GM23338 (cell line): ENCODE data around the gene MAP3K13.

Source experiments
- CREB1 ChIP-seq: fragments of 250-450 bp; sonication (Bioruptor Pico); IDR thresholded peaks from 2 replicates; pipeline ENCODE4 v1.5.0; 2020; ENCODE audit warnings: low read depth, mild to moderate bottlenecking, moderate library complexity
- EZH2 ChIP-seq: fragments of 200-600 bp; sonication (generic); IDR thresholded peaks from one replicate; pipeline ENCODE4 v1.8.0; 2017; ENCODE audit warnings: antibody characterized with exemption, mild to moderate bottlenecking, low read depth; ENCODE audit not compliant: unreplicated experiment
- EZH2phosphoT487 ChIP-seq: fragments of 200-600 bp; sonication (generic); IDR thresholded peaks from one replicate; pipeline ENCODE4 v1.8.1; 2018; ENCODE audit warnings: antibody characterized with exemption; ENCODE audit not compliant: unreplicated experiment
- JUNB ChIP-seq: IDR thresholded peaks from one replicate; pipeline ENCODE4 v1.6.1; 2016; ENCODE audit warnings: antibody characterized with exemption; ENCODE audit not compliant: unreplicated experiment
- NANOG ChIP-seq: IDR thresholded peaks from 2 replicates; pipeline ENCODE4 v1.6.1; 2016; ENCODE audit warnings: antibody characterized with exemption, borderline replicate concordance
- POLR2AphosphoS5 ChIP-seq: IDR thresholded peaks from 2 replicates; pipeline ENCODE4 v1.6.1; 2016; ENCODE audit warnings: antibody characterized with exemption, low read depth
- REST ChIP-seq: IDR thresholded peaks from one replicate; pipeline ENCODE4 v1.6.1; 2018; ENCODE audit warnings: antibody characterized with exemption; ENCODE audit not compliant: unreplicated experiment
- STAT1 ChIP-seq: IDR thresholded peaks from one replicate; pipeline ENCODE4 v1.6.1; 2016; ENCODE audit warnings: antibody characterized with exemption; ENCODE audit not compliant: unreplicated experiment
- ZNF114 ChIP-seq: fragments of 250-450 bp; sonication (Bioruptor Pico); IDR thresholded peaks from 2 replicates; pipeline ENCODE4 v1.5.0; 2020; ENCODE audit warnings: mild to moderate bottlenecking, moderate library complexity
- TF ChIP-seq, protein P1 (sequence below): fragments of 250-450 bp; sonication (Bioruptor Pico); IDR thresholded peaks from 2 replicates; pipeline ENCODE4 v1.5.0; 2020; ENCODE audit warnings: mild to moderate bottlenecking, moderate library complexity
- TF ChIP-seq, protein P2 (sequence below), 2 experiments: fragments of 200-600 bp in 1 of 2; sonication (generic) in 1 of 2; conservative IDR thresholded peaks; 2 replicates each; pipeline versions ENCODE4 v1.5.1 to v1.6.1; 2016 to 2017; ENCODE audit warnings: antibody characterized with exemption in 2 of 2, low read depth in 2 of 2, mild to moderate bottlenecking in 2 of 2, moderate library complexity in 1 of 2
- TF ChIP-seq, protein P3 (sequence below): IDR thresholded peaks from 2 replicates; pipeline ENCODE4 v1.6.1; 2016; ENCODE audit warnings: antibody characterized with exemption

DNA sequence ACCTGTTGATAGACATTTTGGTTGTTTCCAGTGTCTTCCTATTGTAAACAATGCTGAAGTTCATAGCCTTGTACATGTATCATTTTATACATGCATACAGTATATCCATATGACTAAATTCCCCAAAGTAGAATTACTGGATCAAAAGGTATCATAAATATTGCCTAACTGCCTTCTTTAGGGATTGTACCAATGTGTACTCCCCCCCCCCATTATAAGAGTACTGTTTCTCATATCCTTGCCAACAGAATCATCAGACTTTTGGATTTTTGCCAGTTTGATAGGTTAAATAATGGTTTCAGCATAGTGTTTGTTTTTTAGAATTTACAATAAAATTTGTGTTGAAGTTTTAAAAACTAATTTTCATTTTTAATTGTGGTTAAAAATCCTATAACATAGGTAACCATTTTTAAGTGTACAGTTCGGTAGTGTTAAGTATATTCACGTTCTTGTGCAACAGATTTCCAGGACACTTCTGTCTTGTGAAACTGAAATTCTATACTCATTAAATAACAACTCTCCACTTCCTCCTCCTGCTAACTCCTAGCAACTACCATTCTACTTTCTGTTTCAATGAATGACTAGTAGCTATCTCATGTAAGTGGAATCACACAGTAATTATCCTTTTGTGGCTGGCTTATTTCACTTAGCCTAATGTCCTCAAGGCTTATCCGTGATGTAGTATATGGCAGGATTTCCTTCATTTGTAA is 30.8 kb upstream of the MAP3K13 start:
- TF ChIP-seq POLR2AphosphoS5 (no peak), EZH2 (no peak), CREB1 (CRISPR knock-in tag) (no peak), JUNB (no peak), REST (no peak), EZH2phosphoT487 (no peak), NANOG (no peak), ZNF114 (CRISPR knock-in tag) (no peak), STAT1 (no peak)
- TF ChIP-seq, protein P1, sequence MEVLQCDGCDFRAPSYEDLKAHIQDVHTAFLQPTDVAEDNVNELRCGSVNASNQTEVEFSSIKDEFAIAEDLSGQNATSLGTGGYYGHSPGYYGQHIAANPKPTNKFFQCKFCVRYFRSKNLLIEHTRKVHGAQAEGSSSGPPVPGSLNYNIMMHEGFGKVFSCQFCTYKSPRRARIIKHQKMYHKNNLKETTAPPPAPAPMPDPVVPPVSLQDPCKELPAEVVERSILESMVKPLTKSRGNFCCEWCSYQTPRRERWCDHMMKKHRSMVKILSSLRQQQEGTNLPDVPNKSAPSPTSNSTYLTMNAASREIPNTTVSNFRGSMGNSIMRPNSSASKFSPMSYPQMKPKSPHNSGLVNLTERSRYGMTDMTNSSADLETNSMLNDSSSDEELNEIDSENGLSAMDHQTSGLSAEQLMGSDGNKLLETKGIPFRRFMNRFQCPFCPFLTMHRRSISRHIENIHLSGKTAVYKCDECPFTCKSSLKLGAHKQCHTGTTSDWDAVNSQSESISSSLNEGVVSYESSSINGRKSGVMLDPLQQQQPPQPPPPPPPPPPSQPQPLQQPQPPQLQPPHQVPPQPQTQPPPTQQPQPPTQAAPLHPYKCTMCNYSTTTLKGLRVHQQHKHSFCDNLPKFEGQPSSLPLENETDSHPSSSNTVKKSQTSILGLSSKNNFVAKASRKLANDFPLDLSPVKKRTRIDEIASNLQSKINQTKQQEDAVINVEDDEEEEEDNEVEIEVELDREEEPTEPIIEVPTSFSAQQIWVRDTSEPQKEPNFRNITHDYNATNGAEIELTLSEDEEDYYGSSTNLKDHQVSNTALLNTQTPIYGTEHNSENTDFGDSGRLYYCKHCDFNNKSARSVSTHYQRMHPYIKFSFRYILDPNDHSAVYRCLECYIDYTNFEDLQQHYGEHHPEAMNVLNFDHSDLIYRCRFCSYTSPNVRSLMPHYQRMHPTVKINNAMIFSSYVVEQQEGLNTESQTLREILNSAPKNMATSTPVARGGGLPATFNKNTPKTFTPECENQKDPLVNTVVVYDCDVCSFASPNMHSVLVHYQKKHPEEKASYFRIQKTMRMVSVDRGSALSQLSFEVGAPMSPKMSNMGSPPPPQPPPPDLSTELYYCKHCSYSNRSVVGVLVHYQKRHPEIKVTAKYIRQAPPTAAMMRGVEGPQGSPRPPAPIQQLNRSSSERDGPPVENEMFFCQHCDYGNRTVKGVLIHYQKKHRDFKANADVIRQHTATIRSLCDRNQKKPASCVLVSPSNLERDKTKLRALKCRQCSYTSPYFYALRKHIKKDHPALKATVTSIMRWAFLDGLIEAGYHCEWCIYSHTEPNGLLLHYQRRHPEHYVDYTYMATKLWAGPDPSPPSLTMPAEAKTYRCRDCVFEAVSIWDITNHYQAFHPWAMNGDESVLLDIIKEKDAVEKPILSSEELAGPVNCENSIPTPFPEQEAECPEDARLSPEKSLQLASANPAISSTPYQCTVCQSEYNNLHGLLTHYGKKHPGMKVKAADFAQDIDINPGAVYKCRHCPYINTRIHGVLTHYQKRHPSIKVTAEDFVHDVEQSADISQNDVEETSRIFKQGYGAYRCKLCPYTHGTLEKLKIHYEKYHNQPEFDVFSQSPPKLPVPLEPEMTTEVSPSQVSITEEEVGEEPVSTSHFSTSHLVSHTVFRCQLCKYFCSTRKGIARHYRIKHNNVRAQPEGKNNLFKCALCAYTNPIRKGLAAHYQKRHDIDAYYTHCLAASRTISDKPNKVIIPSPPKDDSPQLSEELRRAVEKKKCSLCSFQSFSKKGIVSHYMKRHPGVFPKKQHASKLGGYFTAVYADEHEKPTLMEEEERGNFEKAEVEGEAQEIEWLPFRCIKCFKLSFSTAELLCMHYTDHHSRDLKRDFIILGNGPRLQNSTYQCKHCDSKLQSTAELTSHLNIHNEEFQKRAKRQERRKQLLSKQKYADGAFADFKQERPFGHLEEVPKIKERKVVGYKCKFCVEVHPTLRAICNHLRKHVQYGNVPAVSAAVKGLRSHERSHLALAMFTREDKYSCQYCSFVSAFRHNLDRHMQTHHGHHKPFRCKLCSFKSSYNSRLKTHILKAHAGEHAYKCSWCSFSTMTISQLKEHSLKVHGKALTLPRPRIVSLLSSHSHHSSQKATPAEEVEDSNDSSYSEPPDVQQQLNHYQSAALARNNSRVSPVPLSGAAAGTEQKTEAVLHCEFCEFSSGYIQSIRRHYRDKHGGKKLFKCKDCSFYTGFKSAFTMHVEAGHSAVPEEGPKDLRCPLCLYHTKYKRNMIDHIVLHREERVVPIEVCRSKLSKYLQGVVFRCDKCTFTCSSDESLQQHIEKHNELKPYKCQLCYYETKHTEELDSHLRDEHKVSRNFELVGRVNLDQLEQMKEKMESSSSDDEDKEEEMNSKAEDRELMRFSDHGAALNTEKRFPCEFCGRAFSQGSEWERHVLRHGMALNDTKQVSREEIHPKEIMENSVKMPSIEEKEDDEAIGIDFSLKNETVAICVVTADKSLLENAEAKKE, result no peak
- TF ChIP-seq, protein P2, sequence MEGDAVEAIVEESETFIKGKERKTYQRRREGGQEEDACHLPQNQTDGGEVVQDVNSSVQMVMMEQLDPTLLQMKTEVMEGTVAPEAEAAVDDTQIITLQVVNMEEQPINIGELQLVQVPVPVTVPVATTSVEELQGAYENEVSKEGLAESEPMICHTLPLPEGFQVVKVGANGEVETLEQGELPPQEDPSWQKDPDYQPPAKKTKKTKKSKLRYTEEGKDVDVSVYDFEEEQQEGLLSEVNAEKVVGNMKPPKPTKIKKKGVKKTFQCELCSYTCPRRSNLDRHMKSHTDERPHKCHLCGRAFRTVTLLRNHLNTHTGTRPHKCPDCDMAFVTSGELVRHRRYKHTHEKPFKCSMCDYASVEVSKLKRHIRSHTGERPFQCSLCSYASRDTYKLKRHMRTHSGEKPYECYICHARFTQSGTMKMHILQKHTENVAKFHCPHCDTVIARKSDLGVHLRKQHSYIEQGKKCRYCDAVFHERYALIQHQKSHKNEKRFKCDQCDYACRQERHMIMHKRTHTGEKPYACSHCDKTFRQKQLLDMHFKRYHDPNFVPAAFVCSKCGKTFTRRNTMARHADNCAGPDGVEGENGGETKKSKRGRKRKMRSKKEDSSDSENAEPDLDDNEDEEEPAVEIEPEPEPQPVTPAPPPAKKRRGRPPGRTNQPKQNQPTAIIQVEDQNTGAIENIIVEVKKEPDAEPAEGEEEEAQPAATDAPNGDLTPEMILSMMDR (conservative IDR thresholded peaks at IDR 0.05; ENCODE audit: low read depth in 2 of 2), result no peak
- TF ChIP-seq, protein P3, sequence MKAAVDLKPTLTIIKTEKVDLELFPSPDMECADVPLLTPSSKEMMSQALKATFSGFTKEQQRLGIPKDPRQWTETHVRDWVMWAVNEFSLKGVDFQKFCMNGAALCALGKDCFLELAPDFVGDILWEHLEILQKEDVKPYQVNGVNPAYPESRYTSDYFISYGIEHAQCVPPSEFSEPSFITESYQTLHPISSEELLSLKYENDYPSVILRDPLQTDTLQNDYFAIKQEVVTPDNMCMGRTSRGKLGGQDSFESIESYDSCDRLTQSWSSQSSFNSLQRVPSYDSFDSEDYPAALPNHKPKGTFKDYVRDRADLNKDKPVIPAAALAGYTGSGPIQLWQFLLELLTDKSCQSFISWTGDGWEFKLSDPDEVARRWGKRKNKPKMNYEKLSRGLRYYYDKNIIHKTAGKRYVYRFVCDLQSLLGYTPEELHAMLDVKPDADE, result no peak
